HCT116 (cell line): Measurements from ENCODE around the gene ADARB2. TPM values are rescaled to one million over a fixed set of nuclear protein-coding genes. Genes with fewer than 3 reads are reported as not detected.

Experiments used
- ATAC-seq: fragments of 200-7000 bp; cut with Tn5 transposase; 2 replicates; pipeline ENCODE4 v1.9.1; 2020; ENCODE audit warnings: mild to moderate bottlenecking, moderate library complexity
- BruUV-seq: library from RNA; stranded (reverse); fragments of 400-500 nt; replicated peaks from 2 replicates; lab custom pipeline; 2021; lab: Mats Ljungman, UMichigan
- CTCF ChIA-PET: fragments of 300-600 bp; sonication (Branson Sonifier 250); formaldehyde crosslinking; loops from one replicate; lab custom pipeline; 2021; ENCODE audit warnings: antibody characterized with exemption; lab: Charles Lee
- POLR2A ChIA-PET: fragments of 300-600, 350-600 bp; sonication (Branson Sonifier 250); formaldehyde crosslinking; loops from one replicate; lab custom pipeline; 2021; ENCODE audit warnings: antibody characterized with exemption; lab: Charles Lee
- RAD21 ChIA-PET, 2 experiments: fragments of 300-600 bp; sonication (Branson Sonifier 250); formaldehyde crosslinking; loops; one replicate each; lab custom pipeline; 2023; ENCODE audit warnings: low total read pairs in 2 of 2; ENCODE audit not compliant: uncharacterized antibody in 2 of 2, unreplicated experiment in 2 of 2, low non-redundant PET in 1 of 2; lab: Charles Lee
- DNase-seq: peaks from one replicate; pipeline ENCODE4 v3.0.0-alpha.2; 2010; ENCODE audit warnings: low read depth, low spot score
- H2AFZ ChIP-seq: fragments of 200-600 bp; shearing (Covaris generic), sonication (generic); 2 replicates; pipeline ENCODE4 v1.6.1; 2017; ENCODE audit warnings: low read depth, mixed run types, mixed read lengths, antibody characterized with exemption, low read length; ENCODE audit not compliant: poor library complexity, severe bottlenecking
- H3K27ac ChIP-seq: 2 replicates; pipeline ENCODE4 v1.5.1; 2012; ENCODE audit warnings: low read depth, low read length
- H3K27me3 ChIP-seq: fragments of 200-600 bp; sonication (generic); 2 replicates; pipeline ENCODE4 v1.6.1; 2016; ENCODE audit warnings: mixed run types, low read length, mixed read lengths; ENCODE audit not compliant: insufficient read depth
- H3K36me3 ChIP-seq, 2 experiments: fragments of 200-500 bp in 1 of 2; fragments of 200-600 bp in 1 of 2; sonication (Bioruptor generic) in 1 of 2; sonication (generic) in 1 of 2; 2 replicates each; pipeline versions ENCODE4 v1.5.1 to v1.6.1; 2014 to 2016; ENCODE audit warnings: low read length in 2 of 2, inconsistent platforms in 1 of 2, mixed read lengths in 1 of 2, mixed run types in 1 of 2; ENCODE audit not compliant: insufficient read depth in 2 of 2, control insufficient read depth in 1 of 2
- H3K4me1 ChIP-seq, 2 experiments: fragments of 200-600 bp in 1 of 2; sonication (generic) in 1 of 2; 2 replicates each; pipeline versions ENCODE4 v1.5.1 to v1.6.1; 2012 to 2017; ENCODE audit warnings: low read length in 2 of 2, inconsistent platforms in 1 of 2, mild to moderate bottlenecking in 1 of 2, mixed read lengths in 1 of 2, mixed run types in 1 of 2, moderate library complexity in 1 of 2; ENCODE audit not compliant: insufficient read depth in 2 of 2, control insufficient read depth in 1 of 2
- H3K4me2 ChIP-seq: fragments of 200-600 bp; sonication (generic); 2 replicates; pipeline ENCODE4 v1.6.1; 2017; ENCODE audit warnings: mixed run types, low read length, mixed read lengths
- H3K4me3 ChIP-seq, 2 experiments: fragments of 200-600 bp in 1 of 2; sonication (generic) in 1 of 2; replicated peaks in 1 of 2; 2 replicates each; pipeline ENCODE4 v1.5.1; 2011 to 2016; ENCODE audit warnings: low read length in 2 of 2, control low read depth in 1 of 2, low read depth in 1 of 2, mild to moderate bottlenecking in 1 of 2, mixed read lengths in 1 of 2, mixed run types in 1 of 2
- H3K79me2 ChIP-seq: fragments of 200-600 bp; sonication (generic); 2 replicates; pipeline ENCODE4 v1.6.1; 2017; ENCODE audit warnings: mild to moderate bottlenecking, mixed run types, low read length, moderate library complexity, mixed read lengths; ENCODE audit not compliant: insufficient read depth
- H3K9ac ChIP-seq: fragments of 200-600 bp; sonication (generic); 2 replicates; pipeline ENCODE4 v1.6.1; 2016; ENCODE audit warnings: low read length, mixed read lengths
- H3K9me2 ChIP-seq: fragments of 200-600 bp; sonication (generic), shearing (Covaris generic); 2 replicates; pipeline ENCODE4 v1.6.1; 2017; ENCODE audit warnings: mixed run types, mild to moderate bottlenecking, moderate library complexity; ENCODE audit not compliant: insufficient read depth
- H3K9me3 ChIP-seq, 2 experiments: fragments of 200-500 bp in 1 of 2; fragments of 200-600 bp in 1 of 2; sonication (Bioruptor generic) in 1 of 2; sonication (generic) in 1 of 2; 2 replicates each; pipeline ENCODE4 v1.6.1; 2014 to 2017; ENCODE audit warnings: low read length in 2 of 2, mixed read lengths in 2 of 2, inconsistent platforms in 1 of 2, low read depth in 1 of 2, mild to moderate bottlenecking in 1 of 2, mixed run types in 1 of 2, moderate library complexity in 1 of 2; ENCODE audit not compliant: control insufficient read depth in 1 of 2, insufficient read depth in 1 of 2
- H4K20me1 ChIP-seq: fragments of 200-600 bp; sonication (generic), shearing (Covaris generic); 2 replicates; pipeline ENCODE4 v1.6.1; 2017; ENCODE audit warnings: mixed run types, mild to moderate bottlenecking, moderate library complexity; ENCODE audit not compliant: insufficient read depth
- CBX3 ChIP-seq: IDR thresholded peaks from 2 replicates; pipeline ENCODE4 v1.6.1; 2012; ENCODE audit warnings: low read depth
- EGR1 ChIP-seq: IDR thresholded peaks from 2 replicates; pipeline ENCODE4 v1.6.1; 2012; ENCODE audit warnings: low read depth
- ELF1 ChIP-seq: IDR thresholded peaks from 2 replicates; pipeline ENCODE4 v1.6.1; 2012; ENCODE audit warnings: low read depth, borderline replicate concordance
- EZH2 ChIP-seq: fragments of 200-600 bp; sonication (generic); IDR thresholded peaks from 2 replicates; pipeline ENCODE4 v1.6.1; 2017; ENCODE audit warnings: antibody characterized with exemption, mixed run types
- EZH2phosphoT487 ChIP-seq: fragments of 200-600 bp; IDR thresholded peaks from 2 replicates; pipeline ENCODE4 v1.6.1; 2018; ENCODE audit warnings: antibody characterized with exemption, borderline replicate concordance
- POLR2A ChIP-seq: IDR thresholded peaks from 2 replicates; pipeline ENCODE4 v1.7.0; 2011; ENCODE audit warnings: borderline replicate concordance; ENCODE audit not compliant: insufficient read depth, insufficient read length; ENCODE audit errors: extremely low read depth
- SP1 ChIP-seq: IDR thresholded peaks from 2 replicates; pipeline ENCODE4 v1.6.1; 2012; ENCODE audit warnings: low read depth
- YY1 ChIP-seq: IDR thresholded peaks from 2 replicates; pipeline ENCODE4 v1.6.1; 2011; ENCODE audit warnings: low read length, low read depth, moderate library complexity, mild to moderate bottlenecking; ENCODE audit not compliant: insufficient replicate concordance; ENCODE audit errors: extremely low read depth
- intact Hi-C: fragments of 100-400 bp; cut with micrococcal nuclease; formaldehyde crosslinking; loops from 2 replicates; pipeline ENCODE4 v1.10.0; 2022
- total RNA-seq: library from RNA; stranded (reverse); gene quantifications from one replicate; pipeline ENCODE4 v1.2.1, GENCODE V29; 2021; ENCODE audit not compliant: unreplicated experiment
- TF ChIP-seq, protein P1 (sequence below), 3 experiments: fragments of 200-600 bp in 1 of 3; sonication (generic) in 1 of 3; IDR thresholded peaks in 2 of 3; conservative IDR thresholded peaks in 1 of 3; 2 replicates each; pipeline ENCODE4 v1.5.1; 2012 to 2017; ENCODE audit warnings: low read depth in 2 of 3, low read length in 2 of 3, antibody characterized with exemption in 1 of 3, borderline replicate concordance in 1 of 3, control low read depth in 1 of 3, mild to moderate bottlenecking in 1 of 3, mixed read lengths in 1 of 3, mixed run types in 1 of 3, moderate library complexity in 1 of 3; ENCODE audit not compliant: insufficient read depth in 1 of 3
- TF ChIP-seq, protein P2 (sequence below): IDR thresholded peaks from 2 replicates; pipeline ENCODE4 v1.6.1; 2012

The ADARB2 gene
- total RNA-seq, 1 experiment from 2014 or later, result not detected

DNA sequence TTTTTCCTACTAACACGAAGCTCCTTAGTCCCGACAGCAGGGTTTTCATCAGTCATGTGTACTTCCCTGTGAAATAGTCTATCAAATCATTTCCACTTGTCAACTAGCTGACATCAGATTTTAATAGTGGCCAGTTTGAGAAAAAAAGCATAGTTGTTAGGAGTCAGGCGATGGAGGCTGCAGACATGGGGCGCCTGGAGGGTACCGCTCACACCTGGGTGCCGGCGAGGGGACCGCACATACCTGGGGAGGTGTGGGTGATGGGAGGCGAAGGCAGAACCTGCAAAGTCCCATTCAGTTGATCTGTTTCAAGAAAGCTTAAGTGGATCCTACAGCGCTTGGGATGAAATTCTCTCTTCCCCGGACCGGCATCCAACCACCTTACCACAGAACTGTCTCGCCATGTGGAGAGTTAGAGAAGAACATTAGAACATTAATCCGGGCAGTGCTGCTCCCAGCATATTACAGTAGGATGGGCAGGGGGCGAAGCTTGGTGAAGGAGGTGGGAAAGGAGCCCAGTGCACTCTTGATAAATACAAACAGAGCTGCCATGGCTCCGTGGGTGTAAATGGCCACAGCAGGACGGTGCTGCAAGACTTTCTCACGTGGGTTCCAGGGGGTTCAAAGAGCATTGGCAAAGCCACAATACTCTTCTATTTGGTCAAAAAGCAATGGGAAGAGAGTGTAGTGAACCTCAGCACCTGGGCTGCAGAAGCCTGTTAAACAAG lies 24.2 kb downstream of the ADARB2 start (continued):
- TF ChIP-seq, protein P1, sequence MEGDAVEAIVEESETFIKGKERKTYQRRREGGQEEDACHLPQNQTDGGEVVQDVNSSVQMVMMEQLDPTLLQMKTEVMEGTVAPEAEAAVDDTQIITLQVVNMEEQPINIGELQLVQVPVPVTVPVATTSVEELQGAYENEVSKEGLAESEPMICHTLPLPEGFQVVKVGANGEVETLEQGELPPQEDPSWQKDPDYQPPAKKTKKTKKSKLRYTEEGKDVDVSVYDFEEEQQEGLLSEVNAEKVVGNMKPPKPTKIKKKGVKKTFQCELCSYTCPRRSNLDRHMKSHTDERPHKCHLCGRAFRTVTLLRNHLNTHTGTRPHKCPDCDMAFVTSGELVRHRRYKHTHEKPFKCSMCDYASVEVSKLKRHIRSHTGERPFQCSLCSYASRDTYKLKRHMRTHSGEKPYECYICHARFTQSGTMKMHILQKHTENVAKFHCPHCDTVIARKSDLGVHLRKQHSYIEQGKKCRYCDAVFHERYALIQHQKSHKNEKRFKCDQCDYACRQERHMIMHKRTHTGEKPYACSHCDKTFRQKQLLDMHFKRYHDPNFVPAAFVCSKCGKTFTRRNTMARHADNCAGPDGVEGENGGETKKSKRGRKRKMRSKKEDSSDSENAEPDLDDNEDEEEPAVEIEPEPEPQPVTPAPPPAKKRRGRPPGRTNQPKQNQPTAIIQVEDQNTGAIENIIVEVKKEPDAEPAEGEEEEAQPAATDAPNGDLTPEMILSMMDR (IDR thresholded peaks at IDR 0.05 in 2 of 3, conservative IDR thresholded peaks at IDR 0.05 in 1 of 3; ENCODE audit: borderline replicate concordance in 1 of 3, insufficient read depth in 1 of 3, low read depth in 2 of 3, low read length in 2 of 3), result no peak
- TF ChIP-seq ELF1 (no peak), EGR1 (no peak)
- TF ChIP-seq, protein P2, sequence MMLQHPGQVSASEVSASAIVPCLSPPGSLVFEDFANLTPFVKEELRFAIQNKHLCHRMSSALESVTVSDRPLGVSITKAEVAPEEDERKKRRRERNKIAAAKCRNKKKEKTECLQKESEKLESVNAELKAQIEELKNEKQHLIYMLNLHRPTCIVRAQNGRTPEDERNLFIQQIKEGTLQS, result no peak

DNA sequence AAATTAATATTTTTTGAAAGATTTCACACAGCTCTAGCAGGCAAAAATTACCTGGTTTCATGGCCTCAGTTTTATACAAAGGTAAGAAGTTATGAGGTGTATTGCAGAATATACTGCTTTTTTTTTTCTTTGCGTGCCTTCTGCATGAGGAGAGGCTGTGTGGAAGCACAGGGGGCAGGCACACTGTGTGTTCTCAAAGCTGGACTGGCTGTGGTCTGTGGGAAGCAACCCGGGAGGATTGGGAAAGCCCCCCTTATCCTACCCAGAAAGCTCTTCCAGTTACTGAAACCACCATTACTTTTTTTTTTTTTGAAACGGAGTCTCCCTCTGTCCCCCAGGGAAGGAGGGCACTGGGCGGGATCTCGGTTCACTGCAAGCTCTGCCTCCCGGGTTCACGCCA lies 25.0 kb downstream of the ADARB2 start:
- intact Hi-C loops, result no loop called here
- Histone ChIP-seq H4K20me1 (no peaks in the 10 kb centered on the region), H3K36me3 (no peaks in the 10 kb centered on the region), H3K9ac (no peak overlapping the region), H3K27ac (no peak overlapping the region), H3K4me3 (no peak overlapping the region), H3K9me3 (no peaks in the 10 kb centered on the region; a peak in 1 of 4 replicates), H3K9me2 (no peaks in the 10 kb centered on the region), H3K27me3 (no peaks in the 10 kb centered on the region), H3K79me2 (no peaks in the 10 kb centered on the region), H2AFZ (no peak overlapping the region), H3K4me2 (no peak overlapping the region), H3K4me1 (no peaks in the 10 kb centered on the region)
- TF ChIP-seq, protein P2, result no peak
- TF ChIP-seq EGR1 (no peak), SP1 (no peak), YY1 (no peak), EZH2phosphoT487 (no peak), EZH2 (no peak), POLR2A (no peak), CBX3 (no peak)
- DNase-seq (no peak), ATAC-seq (no peak)
- ChIA-PET CTCF (no interaction called here), POLR2A (no interaction called here), RAD21 (no interaction called here)
- BruUV-seq, result no TSS peak
